ENCODE measurements around the gene LDLRAD4.

The LDLRAD4 gene

DNA sequence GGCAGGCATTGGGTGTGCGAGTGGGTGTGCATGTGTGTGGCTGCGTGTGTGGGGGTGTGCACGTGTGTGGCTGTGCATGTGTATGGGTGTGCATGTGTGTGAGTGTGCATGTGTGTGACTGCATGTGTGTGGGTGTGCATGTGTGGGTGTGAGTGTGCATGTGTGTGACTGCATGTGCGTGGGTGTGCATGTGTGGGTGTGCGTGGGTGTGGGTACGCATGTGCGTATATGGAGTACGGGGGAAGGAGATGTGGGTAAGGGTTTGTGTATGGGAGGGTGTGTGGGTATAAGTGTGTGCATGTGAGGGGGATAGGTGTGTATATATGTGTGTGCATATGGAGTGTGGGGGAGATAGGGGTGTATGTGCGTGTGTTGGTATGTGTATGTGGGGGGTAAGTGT lies 371.4 kb downstream of the LDLRAD4 start:
- no peak overlapping the region for H3K4me3 ChIP-seq (replicated peaks; ENCODE audit: insufficient read depth, low read length)
- DNase-seq (ENCODE audit: low read depth in 1 of 2, low spot score in 1 of 2), result no peak
- H3K27ac ChIP-seq (replicated peaks), result no peak overlapping the region
- no peak for TF ChIP-seq GABPA (IDR thresholded peaks at IDR 0.05; ENCODE audit: low read depth)
- TF ChIP-seq, protein P1, sequence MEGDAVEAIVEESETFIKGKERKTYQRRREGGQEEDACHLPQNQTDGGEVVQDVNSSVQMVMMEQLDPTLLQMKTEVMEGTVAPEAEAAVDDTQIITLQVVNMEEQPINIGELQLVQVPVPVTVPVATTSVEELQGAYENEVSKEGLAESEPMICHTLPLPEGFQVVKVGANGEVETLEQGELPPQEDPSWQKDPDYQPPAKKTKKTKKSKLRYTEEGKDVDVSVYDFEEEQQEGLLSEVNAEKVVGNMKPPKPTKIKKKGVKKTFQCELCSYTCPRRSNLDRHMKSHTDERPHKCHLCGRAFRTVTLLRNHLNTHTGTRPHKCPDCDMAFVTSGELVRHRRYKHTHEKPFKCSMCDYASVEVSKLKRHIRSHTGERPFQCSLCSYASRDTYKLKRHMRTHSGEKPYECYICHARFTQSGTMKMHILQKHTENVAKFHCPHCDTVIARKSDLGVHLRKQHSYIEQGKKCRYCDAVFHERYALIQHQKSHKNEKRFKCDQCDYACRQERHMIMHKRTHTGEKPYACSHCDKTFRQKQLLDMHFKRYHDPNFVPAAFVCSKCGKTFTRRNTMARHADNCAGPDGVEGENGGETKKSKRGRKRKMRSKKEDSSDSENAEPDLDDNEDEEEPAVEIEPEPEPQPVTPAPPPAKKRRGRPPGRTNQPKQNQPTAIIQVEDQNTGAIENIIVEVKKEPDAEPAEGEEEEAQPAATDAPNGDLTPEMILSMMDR (IDR thresholded peaks at IDR 0.05; ENCODE audit: insufficient read depth, low read length), result no peak
- no peak for TF ChIP-seq SPI1 (IDR thresholded peaks at IDR 0.05; ENCODE audit: borderline replicate concordance, low read depth)
- TF ChIP-seq, protein P2, sequence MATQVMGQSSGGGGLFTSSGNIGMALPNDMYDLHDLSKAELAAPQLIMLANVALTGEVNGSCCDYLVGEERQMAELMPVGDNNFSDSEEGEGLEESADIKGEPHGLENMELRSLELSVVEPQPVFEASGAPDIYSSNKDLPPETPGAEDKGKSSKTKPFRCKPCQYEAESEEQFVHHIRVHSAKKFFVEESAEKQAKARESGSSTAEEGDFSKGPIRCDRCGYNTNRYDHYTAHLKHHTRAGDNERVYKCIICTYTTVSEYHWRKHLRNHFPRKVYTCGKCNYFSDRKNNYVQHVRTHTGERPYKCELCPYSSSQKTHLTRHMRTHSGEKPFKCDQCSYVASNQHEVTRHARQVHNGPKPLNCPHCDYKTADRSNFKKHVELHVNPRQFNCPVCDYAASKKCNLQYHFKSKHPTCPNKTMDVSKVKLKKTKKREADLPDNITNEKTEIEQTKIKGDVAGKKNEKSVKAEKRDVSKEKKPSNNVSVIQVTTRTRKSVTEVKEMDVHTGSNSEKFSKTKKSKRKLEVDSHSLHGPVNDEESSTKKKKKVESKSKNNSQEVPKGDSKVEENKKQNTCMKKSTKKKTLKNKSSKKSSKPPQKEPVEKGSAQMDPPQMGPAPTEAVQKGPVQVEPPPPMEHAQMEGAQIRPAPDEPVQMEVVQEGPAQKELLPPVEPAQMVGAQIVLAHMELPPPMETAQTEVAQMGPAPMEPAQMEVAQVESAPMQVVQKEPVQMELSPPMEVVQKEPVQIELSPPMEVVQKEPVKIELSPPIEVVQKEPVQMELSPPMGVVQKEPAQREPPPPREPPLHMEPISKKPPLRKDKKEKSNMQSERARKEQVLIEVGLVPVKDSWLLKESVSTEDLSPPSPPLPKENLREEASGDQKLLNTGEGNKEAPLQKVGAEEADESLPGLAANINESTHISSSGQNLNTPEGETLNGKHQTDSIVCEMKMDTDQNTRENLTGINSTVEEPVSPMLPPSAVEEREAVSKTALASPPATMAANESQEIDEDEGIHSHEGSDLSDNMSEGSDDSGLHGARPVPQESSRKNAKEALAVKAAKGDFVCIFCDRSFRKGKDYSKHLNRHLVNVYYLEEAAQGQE (IDR thresholded peaks at IDR 0.05; ENCODE audit: insufficient replicate concordance, low read depth), result no peak
- no peak for TF ChIP-seq POLR2AphosphoS5 (IDR thresholded peaks at IDR 0.05; ENCODE audit: low read depth)
- H3K27me3 ChIP-seq (ENCODE audit: insufficient read depth, poor library complexity, severe bottlenecking), result no peaks in the 10 kb centered on the region

DNA sequence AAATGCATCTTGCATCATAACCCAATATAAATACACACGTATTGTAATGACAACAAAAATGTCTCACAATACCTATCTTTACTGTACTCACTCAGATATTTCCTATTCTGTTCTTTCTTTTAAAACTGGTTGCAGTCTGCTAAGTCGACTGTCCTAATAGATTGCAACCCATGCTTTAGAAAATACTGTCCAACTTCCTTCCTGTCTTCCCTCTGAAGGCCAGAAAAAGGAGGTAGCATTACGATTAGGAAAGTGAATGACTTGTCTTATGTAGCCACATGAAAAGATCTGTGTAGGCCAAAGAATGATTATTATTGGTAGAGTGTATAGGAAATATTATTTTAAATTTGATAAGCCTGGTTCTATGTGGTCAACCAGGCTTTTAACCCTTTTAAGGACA lies 373.7 kb downstream of the LDLRAD4 start:
- H3K4me3 ChIP-seq (replicated peaks; ENCODE audit: insufficient read depth, low read length), result no peak overlapping the region
- no peak for DNase-seq (ENCODE audit: low read depth in 1 of 2, low spot score in 1 of 2)
- H3K27ac ChIP-seq (replicated peaks), result no peak overlapping the region
- TF ChIP-seq, protein P2 (IDR thresholded peaks at IDR 0.05; ENCODE audit: insufficient replicate concordance, low read depth), result no peak
- TF ChIP-seq SPI1 (IDR thresholded peaks at IDR 0.05; ENCODE audit: borderline replicate concordance, low read depth), result peak; percentile 31; the same call in 1 of the 2 replicates
- no peaks in the 10 kb centered on the region for H3K27me3 ChIP-seq (ENCODE audit: insufficient read depth, poor library complexity, severe bottlenecking)

DNA sequence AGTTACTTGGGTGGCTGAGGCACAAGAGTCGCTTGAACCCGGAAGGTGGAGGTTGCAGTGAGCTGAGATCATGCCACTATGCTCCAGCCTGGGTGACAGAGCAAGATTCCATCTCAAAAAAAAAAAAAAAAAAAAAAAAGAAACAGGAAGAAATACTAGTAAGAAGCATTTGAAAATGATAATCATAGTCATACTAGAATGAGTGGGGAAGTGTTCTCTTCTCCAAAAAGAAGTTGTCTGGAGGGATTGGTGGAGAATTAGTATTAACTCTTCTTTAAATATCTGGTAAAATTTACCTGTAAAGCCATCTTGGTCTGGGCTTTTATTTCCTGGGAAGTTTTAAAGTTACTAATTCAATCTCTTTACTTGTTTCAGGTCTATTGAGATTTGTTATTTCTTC lies 376.0 kb downstream of the LDLRAD4 start:
- no peak overlapping the region for H3K4me3 ChIP-seq (replicated peaks; ENCODE audit: insufficient read depth, low read length)
- TF ChIP-seq POLR2AphosphoS5 (IDR thresholded peaks at IDR 0.05; ENCODE audit: low read depth) (no peak), GABPA (IDR thresholded peaks at IDR 0.05; ENCODE audit: low read depth) (no peak)
- TF ChIP-seq, protein P1 (IDR thresholded peaks at IDR 0.05; ENCODE audit: insufficient read depth, low read length), result no peak
- TF ChIP-seq, protein P2 (IDR thresholded peaks at IDR 0.05; ENCODE audit: insufficient replicate concordance, low read depth), result no peak
- no peaks in the 10 kb centered on the region for H3K27me3 ChIP-seq (ENCODE audit: insufficient read depth, poor library complexity, severe bottlenecking)
- DNase-seq (ENCODE audit: low read depth in 1 of 2, low spot score in 1 of 2), result no peak
- H3K27ac ChIP-seq (replicated peaks), result no peak overlapping the region

DNA sequence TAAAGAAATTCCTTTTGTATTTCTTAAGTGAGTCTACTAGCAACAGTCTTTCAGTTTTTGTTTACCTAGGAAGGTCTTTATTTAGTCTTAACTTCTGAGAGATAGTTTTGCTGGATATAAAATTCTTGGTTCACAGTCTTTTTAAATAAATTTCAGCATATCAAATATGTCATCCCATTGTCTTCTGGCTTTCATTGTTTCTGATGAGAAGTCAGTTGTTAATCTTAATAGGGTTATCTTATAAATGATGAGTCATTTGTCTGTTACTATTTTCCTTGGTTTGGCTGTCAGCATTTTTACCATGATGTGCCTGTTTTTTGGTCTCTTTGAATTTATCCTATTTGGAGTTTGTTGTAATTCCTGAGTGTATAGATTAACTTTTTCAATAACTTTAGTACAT lies 378.5 kb downstream of the LDLRAD4 start:
- TF ChIP-seq SPI1 (IDR thresholded peaks at IDR 0.05; ENCODE audit: borderline replicate concordance, low read depth) (no peak), GABPA (IDR thresholded peaks at IDR 0.05; ENCODE audit: low read depth) (no peak), POLR2AphosphoS5 (IDR thresholded peaks at IDR 0.05; ENCODE audit: low read depth) (no peak)
- TF ChIP-seq, protein P2 (IDR thresholded peaks at IDR 0.05; ENCODE audit: insufficient replicate concordance, low read depth), result no peak
- TF ChIP-seq, protein P1 (IDR thresholded peaks at IDR 0.05; ENCODE audit: insufficient read depth, low read length), result no peak
- Histone ChIP-seq H3K27ac (replicated peaks) (no peak overlapping the region), H3K27me3 (ENCODE audit: insufficient read depth, poor library complexity, severe bottlenecking) (no peaks in the 10 kb centered on the region), H3K4me3 (replicated peaks; ENCODE audit: insufficient read depth, low read length) (no peak overlapping the region)
- no peak for DNase-seq (ENCODE audit: low read depth in 1 of 2, low spot score in 1 of 2)

Measured in HL-60 (cell line).